B cell (primary cell): ENCODE measurements around the gene BNC2. TPM values are rescaled to one million over a fixed set of nuclear protein-coding genes. Genes with fewer than 3 reads are reported as not detected.

Experiments
- ATAC-seq: fragments of 200-7000 bp; cut with Tn5 transposase; one replicate; pipeline ENCODE4 v1.10.0; 2021; ENCODE audit warnings: low read depth, mild to moderate bottlenecking, moderate number of reproducible peaks, moderate library complexity
- CTCF ChIA-PET: fragments of 350-600 bp; sonication (Branson Sonifier 250); formaldehyde crosslinking; loops from one replicate; lab custom pipeline; 2021; ENCODE audit warnings: antibody characterized with exemption, inconsistent platforms; lab: Charles Lee
- POLR2A ChIA-PET: fragments of 350-600 bp; sonication (Branson Sonifier 250); formaldehyde crosslinking; loops from one replicate; lab custom pipeline; 2021; ENCODE audit warnings: antibody characterized with exemption; lab: Charles Lee
- DNase-seq: peaks from one replicate; pipeline ENCODE4 v3.0.0; 2013
- H2AFZ ChIP-seq: 2 replicates; pipeline ENCODE4 v1.6.1; 2012; ENCODE audit warnings: mild to moderate bottlenecking, low read depth, low read length; ENCODE audit not compliant: insufficient read depth, poor library complexity, severe bottlenecking
- H3K27ac ChIP-seq, 2 donors: 1 replicate in 1 of 2; 2 replicates in 1 of 2; pipeline ENCODE4 v1.5.1; 2012 to 2013; ENCODE audit warnings: low read length in 2 of 2, mild to moderate bottlenecking in 2 of 2, moderate library complexity in 1 of 2
- H3K27me3 ChIP-seq, 4 experiments: fragments of 200-600 bp in 1 of 4; sonication (generic) in 1 of 4; replicated peaks in 1 of 4; 1 replicate in 2 of 4; 2 replicates in 2 of 4; pipeline versions ENCODE4 v1.6.1 to v1.7.0; 2013 to 2016; ENCODE audit warnings: low read length in 3 of 4, mild to moderate bottlenecking in 2 of 4, mixed read lengths in 1 of 4, moderate library complexity in 1 of 4; ENCODE audit not compliant: insufficient read depth in 4 of 4, control insufficient read depth in 3 of 4; ENCODE audit errors: control extremely low read depth in 1 of 4
- H3K36me3 ChIP-seq, 2 experiments: replicated peaks in 1 of 2; 1 replicate in 1 of 2; 2 replicates in 1 of 2; pipeline versions ENCODE4 v1.6.1 to v1.7.1; 2013; ENCODE audit warnings: low read length in 1 of 2; ENCODE audit not compliant: insufficient read depth in 2 of 2, control insufficient read depth in 1 of 2; ENCODE audit errors: control extremely low read depth in 1 of 2, extremely low read depth in 1 of 2
- H3K4me1 ChIP-seq, 2 donors: fragments of 200-600 bp in 1 of 2; sonication (generic) in 1 of 2; 1 replicate in 1 of 2; 2 replicates in 1 of 2; pipeline versions ENCODE4 v1.5.1 to v1.6.1; 2013 to 2017; ENCODE audit warnings: low read length in 2 of 2; ENCODE audit not compliant: control insufficient read depth in 2 of 2, insufficient read depth in 2 of 2
- H3K4me2 ChIP-seq: replicated peaks from 2 replicates; pipeline ENCODE3; 2012; ENCODE audit warnings: mild to moderate bottlenecking, low read depth, low read length; ENCODE audit not compliant: poor library complexity, severe bottlenecking
- H3K4me3 ChIP-seq, 5 experiments: fragments of 200-600 bp in 1 of 5; sonication (generic) in 1 of 5; 1 replicate in 3 of 5; 2 replicates in 2 of 5; pipeline versions ENCODE4 v1.5.1 to v1.7.0; 2011 to 2016; ENCODE audit warnings: low read length in 4 of 5, mild to moderate bottlenecking in 4 of 5, low read depth in 2 of 5, control low read depth in 1 of 5, moderate library complexity in 1 of 5; ENCODE audit not compliant: insufficient read depth in 1 of 5; ENCODE audit errors: control extremely low read depth in 1 of 5, extremely low read depth in 1 of 5
- H3K79me2 ChIP-seq: fragments of 200-600 bp; sonication (generic); one replicate; pipeline ENCODE4 v1.6.0; 2016; ENCODE audit warnings: low read length; ENCODE audit not compliant: control insufficient read depth, insufficient read depth
- H3K9ac ChIP-seq: fragments of 200-600 bp; sonication (generic); 2 replicates; pipeline ENCODE4 v1.6.1; 2017; ENCODE audit warnings: mild to moderate bottlenecking, low read length, moderate library complexity
- H3K9me3 ChIP-seq, 3 donors: one replicate each; pipeline versions ENCODE4 v1.6.1 to v1.7.1; 2013; ENCODE audit warnings: low read length in 2 of 3; ENCODE audit not compliant: control insufficient read depth in 2 of 3, insufficient read depth in 1 of 3; ENCODE audit errors: control extremely low read depth in 1 of 3
- H4K20me1 ChIP-seq: 2 replicates; pipeline ENCODE4 v1.6.0; 2012; ENCODE audit warnings: mild to moderate bottlenecking, low read length; ENCODE audit not compliant: insufficient read depth, control insufficient read depth, poor library complexity, severe bottlenecking
- H3K27ac Mint-ChIP-seq: one replicate; pipeline ENCODE4 v1.8.0; 2021; ENCODE audit warnings: mixed read lengths
- H3K27me3 Mint-ChIP-seq: one replicate; pipeline ENCODE4 v1.8.0; 2021; ENCODE audit warnings: mixed read lengths
- H3K4me1 Mint-ChIP-seq: one replicate; pipeline ENCODE4 v1.8.0; 2021; ENCODE audit warnings: mixed read lengths
- H3K4me3 Mint-ChIP-seq: one replicate; pipeline ENCODE4 v1.8.0; 2021; ENCODE audit warnings: mixed read lengths
- H3K9me3 Mint-ChIP-seq: one replicate; pipeline ENCODE4 v1.8.0; 2022; ENCODE audit warnings: mixed read lengths; ENCODE audit not compliant: insufficient read depth
- CTCF ChIP-seq: fragments of 200-600 bp; IDR thresholded peaks from one replicate; pipeline ENCODE4 v1.8.0; 2022; ENCODE audit warnings: antibody characterized with exemption, mild to moderate bottlenecking
- EZH2 ChIP-seq: IDR thresholded peaks from 2 replicates; pipeline ENCODE4 v1.6.1; 2012; ENCODE audit warnings: borderline replicate concordance, low read depth, mild to moderate bottlenecking, moderate library complexity, low read length; ENCODE audit not compliant: insufficient read depth, poor library complexity, severe bottlenecking
- WGBS: methylation state at CpG from one replicate; pipeline ENCODE4 v1.1.5; 2013; ENCODE audit warnings: missing lambda C conversion rate; ENCODE audit not compliant: insufficient coverage; 5-methylcytosine and 5-hydroxymethylcytosine counted together
- intact Hi-C: fragments of 100-400 bp; cut with micrococcal nuclease; formaldehyde crosslinking; loops from one replicate; pipeline ENCODE4 v1.10.0; 2022
- polyA plus RNA-seq: library from polyadenylated mRNA; depleted of rRNA; stranded (reverse); fragments of >200 nt; gene quantifications from 2 replicates; pipeline ENCODE4 v1.2.3, GENCODE V29; 2012
- total RNA-seq, 2 donors: library from RNA; stranded (reverse); fragments of 120-200 nt in 1 of 2; gene quantifications; 1 replicate in 1 of 2; 2 replicates in 1 of 2; pipeline versions ENCODE4 v1.2.3 to v1.2.4, GENCODE V29; 2013 to 2022

The BNC2 gene
- total and polyA plus RNA-seq, 2 donors (not counting 1 experiment from before 2014, with no cell fraction given), result 0.01 TPM; not detected in 1

- 100% methylated on average over 1 of the region's 2 CpGs for WGBS
- Histone ChIP-seq H3K9ac (no peak overlapping the region), H3K4me1 (no peaks in the 10 kb centered on the region), H3K27me3 (no peaks in the 10 kb centered on the region), H3K27ac (no peak overlapping the region), H3K36me3 (no peaks in the 10 kb centered on the region), H3K4me3 (no peak overlapping the region), H4K20me1 (no peaks in the 10 kb centered on the region), H3K9me3 (no peaks in the 10 kb centered on the region), H3K4me2 (no peak overlapping the region), H2AFZ (no peak overlapping the region), H3K79me2 (no peaks in the 10 kb centered on the region)
- no peak for DNase-seq
- intact Hi-C loops, result no loop called here
- TF ChIP-seq CTCF, result no peak
- no peak for TF ChIP-seq EZH2
- H3K4me3 Mint-ChIP-seq, result no peak overlapping the region
- ChIA-PET CTCF (no interaction called here), POLR2A (no interaction called here)
- H3K27me3 Mint-ChIP-seq, result no peaks in the 10 kb centered on the region
- H3K27ac Mint-ChIP-seq, result no peak overlapping the region
- no peaks in the 10 kb centered on the region for H3K9me3 Mint-ChIP-seq
- H3K4me1 Mint-ChIP-seq, result no peaks in the 10 kb centered on the region
- no peak for ATAC-seq
These were observed 261.6 kb downstream of the BNC2 start for GRCh38 chr9:16608906-16609305.

GRCh38 chr9:16602494-16602893, 268.0 kb downstream of the BNC2 start:
- Histone ChIP-seq H3K4me2 (no peak overlapping the region), H2AFZ (no peak overlapping the region), H3K79me2 (no peaks in the 10 kb centered on the region), H3K27ac (no peak overlapping the region), H4K20me1 (no peaks in the 10 kb centered on the region), H3K9me3 (peaks cover 0 to 4% (median 0%) of the 10 kb centered on the region in 3 donors), H3K27me3 (no peaks in the 10 kb centered on the region), H3K4me3 (no peak overlapping the region), H3K9ac (no peak overlapping the region), H3K4me1 (no peaks in the 10 kb centered on the region), H3K36me3 (no peaks in the 10 kb centered on the region)
- POLR2A ChIA-PET, result no interaction called here
- DNase-seq, result no peak
- no peaks in the 10 kb centered on the region for H3K27me3 Mint-ChIP-seq
- intact Hi-C loops, result no loop called here
- H3K4me3 Mint-ChIP-seq, result no peak overlapping the region
- no CpG with 5 or more reads among the region's 2 CpGs for WGBS
- H3K27ac Mint-ChIP-seq, result no peak overlapping the region
- CTCF ChIA-PET, result no interaction called here
- ATAC-seq, result no peak
- H3K9me3 Mint-ChIP-seq, result no peaks in the 10 kb centered on the region
- TF ChIP-seq CTCF, result no peak
- no peak for TF ChIP-seq EZH2
- H3K4me1 Mint-ChIP-seq, result no peaks in the 10 kb centered on the region
